ENCODE data around the gene DAPK3. TPM values are rescaled to one million over a fixed set of nuclear protein-coding genes. Genes with fewer than 3 reads are reported as not detected.
A peak's percentile ranks its signal among the peaks of the same experiment; 100 is the strongest.

Gene DAPK3
- polyA plus RNA-seq, 6 donors from 2014 or later: 9.4 to 30.8 (median 20.2) TPM

DNA sequence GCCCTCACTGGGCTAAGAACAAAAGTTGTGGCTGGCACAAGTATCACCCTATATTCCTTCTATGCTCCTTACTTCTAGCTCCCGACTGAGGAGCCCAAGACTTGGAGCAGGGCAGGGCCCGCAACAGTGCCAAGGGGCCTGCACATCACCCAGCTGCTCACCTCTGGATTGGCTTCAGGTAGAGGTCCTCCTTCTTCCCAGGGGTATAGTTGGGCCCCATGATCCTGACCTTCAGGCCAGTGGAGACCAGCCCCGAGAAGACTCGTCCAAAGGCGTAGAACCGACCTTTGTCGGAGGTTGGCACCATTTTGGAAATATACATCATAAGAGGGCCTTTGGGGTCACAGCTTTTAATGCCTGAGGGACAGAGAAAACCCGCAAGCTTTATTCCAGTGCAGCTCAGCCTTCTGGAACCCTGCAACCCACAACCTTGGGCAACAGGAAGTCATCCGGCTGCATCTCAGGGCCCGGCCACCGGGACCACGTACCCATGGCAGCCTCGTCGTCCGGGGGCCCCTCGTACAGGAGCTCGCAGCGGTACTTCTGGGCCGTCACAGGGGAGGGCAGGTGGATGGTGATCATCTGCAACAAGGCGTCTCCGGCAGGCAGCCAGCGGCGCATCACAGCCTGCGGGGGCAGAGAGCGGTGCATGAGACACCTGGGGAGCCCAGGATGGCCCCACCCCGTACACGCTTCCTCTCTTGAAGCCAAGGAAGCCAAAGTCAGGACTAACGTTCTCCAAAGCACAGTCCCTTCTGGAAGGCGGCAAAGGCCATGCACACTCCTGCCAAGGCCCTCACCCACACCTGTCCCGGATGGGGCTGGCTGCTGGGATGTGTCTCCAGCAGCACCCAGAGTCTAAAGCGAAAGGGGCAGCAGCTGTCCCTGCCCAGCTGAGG lies 9.7 kb upstream of the DAPK3 start:
- DNase-seq (no peak), ATAC-seq (ENCODE audit: low read depth in 2 of 2) (no peak)
- peaks cover 27 to 45% (median 35%) of the 10 kb centered on the region in 3 donors for H3K4me1 Mint-ChIP-seq
- H3K27me3 Mint-ChIP-seq: no peaks in the 10 kb centered on the region
- peaks cover 5 to 13% of the 10 kb centered on the region in 2 donors for H3K36me3 Mint-ChIP-seq
- H3K4me3 Mint-ChIP-seq: peak overlapping the region in 1 of 8 donors; percentile 59
- H3K9me3 Mint-ChIP-seq: peaks cover 0 to 2% (median 0%) of the 10 kb centered on the region in 7 donors
- peak overlapping the region in 1 of 6 donors; percentile 75 for H3K27ac Mint-ChIP-seq

GRCh38 chr19:3979674-3980352 lies 8.9 kb upstream of the DAPK3 start:
- no peaks in the 10 kb centered on the region for H3K27me3 Mint-ChIP-seq
- H3K27ac Mint-ChIP-seq: peak overlapping the region in 2 of 6 donors; percentile 57 to 79
- H3K4me3 Mint-ChIP-seq: peak overlapping the region in 3 of 8 donors; percentile 9 to 74 (median 61)
- ATAC-seq (ENCODE audit: low read depth in 2 of 2) (no peak), DNase-seq (no peak)
- H3K9me3 Mint-ChIP-seq: peaks cover 0 to 2% (median 0%) of the 10 kb centered on the region in 7 donors
- peaks cover 3 to 11% of the 10 kb centered on the region in 2 donors for H3K36me3 Mint-ChIP-seq
- peaks cover 25 to 37% (median 32%) of the 10 kb centered on the region in 3 donors for H3K4me1 Mint-ChIP-seq

- Mint-ChIP-seq H3K4me1 (peaks cover 21 to 32% (median 28%) of the 10 kb centered on the region in 3 donors), H3K36me3 (peaks cover 0 to 6% of the 10 kb centered on the region in 2 donors), H3K9me3 (peaks cover 0 to 2% (median 0%) of the 10 kb centered on the region in 7 donors), H3K27ac (peak overlapping the region in 2 of 6 donors; percentile 57 to 79), H3K4me3 (peak overlapping the region in 2 of 8 donors; percentile 61 to 74), H3K27me3 (no peaks in the 10 kb centered on the region)
- no peak for ATAC-seq (ENCODE audit: low read depth in 2 of 2)
- no peak for DNase-seq
Observed at GRCh38 chr19:3979289-3979673, 8.4 kb upstream of the DAPK3 start.

- DNase-seq: no peak
Observed at GRCh38 chr19:3978145-3978544, 7.2 kb upstream of the DAPK3 start.

DNA sequence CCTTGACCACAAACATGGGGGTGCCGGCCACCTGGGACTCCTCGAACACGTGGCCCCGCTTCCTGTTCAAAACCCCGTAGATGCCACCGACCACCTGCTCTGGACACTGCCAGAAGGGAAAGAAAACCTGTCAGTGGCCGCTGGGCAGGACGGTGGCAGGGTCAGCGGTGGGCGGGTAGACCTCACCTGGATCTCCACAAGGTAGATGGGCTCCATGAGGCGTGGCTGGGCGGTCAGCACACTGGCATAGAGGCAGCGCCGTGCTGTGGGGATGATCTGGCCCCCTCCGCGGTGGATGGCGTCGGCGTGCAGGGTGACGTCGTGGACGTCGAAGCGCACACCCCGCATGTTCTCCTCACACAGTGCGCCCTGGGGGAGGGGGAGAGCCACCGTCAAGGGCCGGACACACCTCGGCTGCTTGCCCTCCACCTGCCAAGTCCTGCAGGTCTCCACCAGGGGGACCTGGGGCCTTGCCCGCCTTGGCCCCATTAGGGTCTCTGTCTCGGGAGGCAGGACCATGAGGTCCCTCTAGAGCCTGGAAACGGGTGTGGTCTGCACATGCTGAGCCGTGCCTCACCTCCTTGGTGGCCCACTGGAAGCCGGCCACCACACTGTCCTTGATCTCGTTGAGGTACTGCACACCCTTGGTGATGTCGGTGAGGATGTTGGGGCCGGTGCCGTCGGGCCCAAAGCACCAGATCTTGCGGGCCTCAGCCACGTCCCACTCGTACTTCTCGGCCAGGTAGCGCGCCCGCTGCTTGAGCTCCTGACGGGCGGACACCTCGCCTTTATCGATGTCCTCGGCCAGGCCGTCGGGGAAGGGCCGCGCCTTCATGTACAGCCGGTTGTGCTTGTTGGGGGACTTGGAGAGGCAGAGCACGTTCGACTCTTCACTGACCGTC lies 6.6 kb upstream of the DAPK3 start:
- DNase-seq (no peak), ATAC-seq (ENCODE audit: low read depth in 2 of 2) (peak; percentile 15 to 18)
- peaks cover 7 to 15% (median 11%) of the 10 kb centered on the region in 3 donors for H3K4me1 Mint-ChIP-seq
- peak overlapping the region in 3 of 6 donors; percentile 49 to 59 (median 51) for H3K27ac Mint-ChIP-seq
- H3K9me3 Mint-ChIP-seq: no peaks in the 10 kb centered on the region
- no peaks in the 10 kb centered on the region for H3K27me3 Mint-ChIP-seq
- H3K36me3 Mint-ChIP-seq: peaks cover 0 to 5% of the 10 kb centered on the region in 2 donors
- peak overlapping the region in 2 of 8 donors; percentile 12 to 35 for H3K4me3 Mint-ChIP-seq

More at GRCh38 chr19:3978145-3978544, 7.2 kb upstream of the DAPK3 start:
- no peak for ATAC-seq (ENCODE audit: low read depth in 2 of 2)
- no peaks in the 10 kb centered on the region for H3K9me3 Mint-ChIP-seq
- H3K36me3 Mint-ChIP-seq: peaks cover 0 to 5% of the 10 kb centered on the region in 2 donors
- peak overlapping the region in 3 of 6 donors; percentile 49 to 78 (median 62) for H3K27ac Mint-ChIP-seq
- H3K27me3 Mint-ChIP-seq: no peaks in the 10 kb centered on the region
- H3K4me1 Mint-ChIP-seq: peaks cover 9 to 21% (median 17%) of the 10 kb centered on the region in 3 donors
- peak overlapping the region in 1 of 8 donors; percentile 35 for H3K4me3 Mint-ChIP-seq

DNA sequence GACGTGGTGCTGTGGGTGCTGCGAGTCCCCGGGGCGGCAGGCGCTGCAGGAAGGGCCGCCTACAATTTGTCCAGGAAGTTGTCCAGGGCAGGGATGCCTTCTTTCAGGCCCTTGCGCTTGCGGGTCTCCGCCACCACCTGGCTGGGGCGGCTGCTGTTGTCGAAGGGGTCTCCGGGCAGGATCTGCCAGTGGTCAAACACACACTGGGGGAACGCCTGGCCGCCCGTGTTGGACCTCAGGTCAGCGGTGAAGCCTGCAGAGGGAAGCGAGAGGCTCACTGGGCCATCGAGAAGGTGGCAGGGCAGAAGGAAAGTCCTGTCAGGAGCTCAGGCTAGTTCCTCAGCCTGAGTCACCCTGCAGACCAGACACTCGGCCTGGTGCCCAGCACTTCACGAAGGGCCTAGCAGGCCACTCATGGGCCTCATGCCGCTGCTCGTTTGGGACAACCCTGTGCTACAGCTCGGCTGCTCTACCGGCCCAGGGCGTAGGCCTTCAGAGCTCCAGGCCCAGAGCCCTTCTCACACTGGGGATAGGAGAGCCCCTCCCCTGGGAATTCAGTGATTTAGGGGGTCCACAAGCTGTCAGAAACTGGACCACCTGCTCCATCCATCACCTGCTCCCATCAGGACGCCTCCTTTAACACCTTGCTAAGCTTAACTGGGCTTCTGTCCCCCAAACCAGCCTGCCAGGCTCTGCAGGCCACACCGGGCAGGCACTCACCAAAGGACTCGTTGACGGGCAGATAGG lies 5.8 kb upstream of the DAPK3 start:
- Mint-ChIP-seq H3K4me3 (peak overlapping the region in 1 of 8 donors; percentile 45), H3K27me3 (no peaks in the 10 kb centered on the region), H3K36me3 (peaks cover 0 to 5% of the 10 kb centered on the region in 2 donors), H3K9me3 (no peaks in the 10 kb centered on the region), H3K27ac (peak overlapping the region in 3 of 6 donors; percentile 49 to 59 (median 51)), H3K4me1 (peaks cover 7 to 15% (median 9%) of the 10 kb centered on the region in 3 donors)
- ATAC-seq (ENCODE audit: low read depth in 2 of 2) (no peak), DNase-seq (no peak)

- Mint-ChIP-seq H3K27ac (peak overlapping the region in 2 of 6 donors; percentile 44 to 66), H3K36me3 (peaks cover 0 to 5% of the 10 kb centered on the region in 2 donors), H3K4me3 (peak overlapping the region in 1 of 8 donors; percentile 45), H3K4me1 (peaks cover 3 to 19% (median 13%) of the 10 kb centered on the region in 3 donors), H3K27me3 (no peaks in the 10 kb centered on the region), H3K9me3 (no peaks in the 10 kb centered on the region)
- DNase-seq (no peak), ATAC-seq (ENCODE audit: low read depth in 2 of 2) (no peak)
Observed at GRCh38 chr19:3975637-3976087, 4.8 kb upstream of the DAPK3 start.

DNA sequence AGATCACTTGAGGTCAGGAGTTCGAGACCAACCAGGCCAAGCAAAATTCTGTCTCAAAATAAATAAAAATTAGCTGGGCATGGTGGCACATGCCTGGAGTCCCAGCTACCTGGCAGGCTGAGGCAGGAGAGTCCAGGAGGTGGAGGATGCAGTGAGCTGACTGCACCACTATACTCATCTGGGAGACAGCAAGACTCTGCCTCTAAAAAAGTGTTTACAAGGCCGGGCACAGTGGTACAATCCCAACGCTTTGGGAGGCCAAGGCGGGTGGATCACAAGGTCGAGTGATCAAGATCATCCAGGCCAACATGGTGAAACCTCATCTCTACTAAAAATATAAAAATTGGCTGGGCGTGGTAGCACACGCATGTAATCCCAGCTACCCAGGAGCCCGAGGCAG lies 4.2 kb upstream of the DAPK3 start:
- Mint-ChIP-seq H3K4me3 (peak overlapping the region in 1 of 8 donors; percentile 3), H3K27ac (no peak overlapping the region), H3K36me3 (peaks cover 0 to 5% of the 10 kb centered on the region in 2 donors), H3K9me3 (no peaks in the 10 kb centered on the region), H3K4me1 (peaks cover 8 to 25% (median 18%) of the 10 kb centered on the region in 3 donors), H3K27me3 (no peaks in the 10 kb centered on the region)
- DNase-seq: no peak
- no peak for ATAC-seq (ENCODE audit: low read depth in 2 of 2)

DNA sequence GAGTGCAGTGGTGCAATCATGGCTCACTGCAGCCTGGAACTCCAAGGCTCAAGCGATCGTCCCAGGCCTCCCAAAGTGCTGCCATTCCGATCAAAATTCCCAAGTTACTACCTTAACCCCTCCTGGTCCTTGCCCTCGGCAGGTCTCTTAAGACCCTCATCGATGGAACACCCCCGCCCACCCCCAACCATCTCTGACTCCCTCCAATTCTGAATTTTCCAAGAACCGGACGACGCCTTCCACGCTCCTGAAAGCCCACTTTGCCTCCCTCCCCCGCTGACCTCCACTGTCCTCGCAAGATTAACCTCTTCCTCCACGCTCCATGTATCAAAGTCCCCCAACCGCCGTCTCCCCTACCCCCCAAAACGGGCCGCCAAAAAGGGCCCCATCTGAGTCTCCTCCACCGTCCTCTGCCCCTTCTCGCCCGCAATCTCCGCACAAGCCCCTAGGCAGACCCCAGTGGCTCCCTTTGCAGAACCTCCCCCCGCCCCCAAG lies 539 bp downstream of the DAPK3 start:
- no peaks in the 10 kb centered on the region for H3K27me3 Mint-ChIP-seq
- H3K36me3 Mint-ChIP-seq: no peaks in the 10 kb centered on the region
- ATAC-seq (ENCODE audit: low read depth in 2 of 2) (peak in 1 of 2 donors; percentile 13), DNase-seq (no peak)
- peak overlapping the region; percentile 39 to 98 (median 76) for H3K27ac Mint-ChIP-seq
- H3K4me3 Mint-ChIP-seq: peak overlapping the region; percentile 89 to 95 (median 92)
- peaks cover 15 to 38% (median 27%) of the 10 kb centered on the region in 3 donors for H3K4me1 Mint-ChIP-seq
- H3K9me3 Mint-ChIP-seq: no peaks in the 10 kb centered on the region

- Mint-ChIP-seq H3K36me3 (no peaks in the 10 kb centered on the region), H3K4me3 (peak overlapping the region; percentile 89 to 95 (median 92)), H3K9me3 (no peaks in the 10 kb centered on the region), H3K4me1 (peaks cover 15 to 38% (median 27%) of the 10 kb centered on the region in 3 donors), H3K27ac (peak overlapping the region; percentile 24 to 87 (median 67)), H3K27me3 (no peaks in the 10 kb centered on the region)
- DNase-seq: no peak
- no peak for ATAC-seq (ENCODE audit: low read depth in 2 of 2)
Observed at GRCh38 chr19:3969435-3970312, 1.2 kb downstream of the DAPK3 start.
